ENCODE measurements around the gene APCDD1L. TPM values are rescaled to one million over a fixed set of nuclear protein-coding genes. Genes with fewer than 3 reads are reported as not detected.

The APCDD1L gene
- total RNA-seq, 1 donor from 2014 or later, result not detected

DNA sequence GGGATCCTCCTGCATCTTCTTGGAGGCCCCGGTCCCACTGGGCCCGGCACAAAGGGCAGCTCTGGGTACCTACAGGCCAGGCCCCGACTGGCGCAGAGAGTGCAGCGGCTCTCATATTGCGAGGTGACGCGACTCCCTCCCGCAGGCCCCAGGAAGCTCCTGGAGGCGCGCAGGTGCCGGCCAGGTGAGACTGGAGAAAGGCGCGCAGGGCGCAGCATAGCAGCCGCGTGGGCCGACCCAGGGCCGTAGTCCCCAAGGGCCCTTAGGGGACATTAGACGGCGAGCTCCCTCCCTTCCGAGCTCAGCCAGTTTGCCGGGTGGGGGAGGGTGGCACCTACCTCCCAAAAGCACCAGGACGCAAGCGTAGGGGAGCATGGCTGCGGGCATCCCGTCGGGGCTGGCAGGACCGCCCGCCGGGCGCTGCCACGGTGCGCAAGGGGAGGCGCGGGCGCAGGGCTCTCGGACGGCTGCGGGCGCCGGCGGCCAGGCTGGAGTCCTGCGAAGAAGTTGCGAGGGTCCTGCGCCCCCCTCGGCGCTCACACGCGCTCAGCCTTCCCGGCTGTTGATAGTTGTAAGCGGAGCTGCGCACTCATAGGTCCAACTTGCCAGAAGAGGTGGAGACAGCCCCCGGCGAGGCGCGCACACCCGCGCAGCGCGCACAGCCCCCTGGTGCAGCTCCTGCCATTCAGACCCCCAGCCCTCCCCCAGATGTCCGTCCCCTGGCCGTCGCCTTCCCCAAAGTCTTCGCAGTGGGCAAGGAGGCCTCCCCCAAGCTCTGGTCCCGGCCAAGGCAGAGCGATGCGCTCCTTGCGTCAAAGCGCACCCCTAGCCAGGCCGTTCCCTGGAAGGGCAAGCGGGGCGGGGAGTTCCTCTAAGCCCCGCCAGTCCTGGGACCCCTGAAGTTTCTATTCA lies 622 bp downstream of the APCDD1L start:
- Mint-ChIP-seq H3K9me3 (ENCODE audit: unreplicated experiment) (no peaks in the 10 kb centered on the region), H3K4me3 (ENCODE audit: unreplicated experiment) (no peak overlapping the region)

DNA sequence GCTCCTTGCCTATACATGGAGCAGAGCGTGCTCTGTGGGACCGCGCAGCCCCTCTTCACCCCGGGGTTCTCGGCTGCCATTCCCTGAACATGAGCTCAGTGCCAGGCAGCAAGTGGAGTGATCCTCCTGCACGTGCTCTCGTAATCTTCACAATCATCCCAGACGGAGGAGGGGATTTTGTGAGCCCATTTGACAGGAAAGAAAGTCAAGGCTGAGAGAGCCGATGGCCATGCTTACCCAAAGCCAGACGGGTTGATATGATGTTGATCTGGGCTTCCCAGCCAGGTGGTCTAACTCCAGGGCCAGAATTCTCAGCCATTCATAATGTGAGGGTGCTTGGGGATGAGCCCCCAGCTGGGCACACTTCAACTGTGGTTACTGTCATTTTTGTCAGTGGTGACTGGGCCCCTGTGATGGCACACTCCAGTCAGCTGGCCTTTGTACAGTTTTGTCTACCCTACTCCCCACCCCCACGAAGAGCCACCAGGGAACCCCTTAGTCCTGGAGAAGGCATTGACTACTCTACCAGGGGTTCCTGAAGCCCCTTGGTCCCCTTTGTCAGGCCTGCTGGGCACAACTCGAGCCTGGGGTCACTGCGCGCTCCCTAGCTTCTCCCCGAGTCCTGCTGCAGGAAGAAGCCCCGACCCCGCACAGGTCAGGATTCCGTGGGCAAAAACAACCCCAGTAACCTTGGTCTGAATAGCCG lies 1.5 kb downstream of the APCDD1L start:
- TF ChIP-seq, protein P1, sequence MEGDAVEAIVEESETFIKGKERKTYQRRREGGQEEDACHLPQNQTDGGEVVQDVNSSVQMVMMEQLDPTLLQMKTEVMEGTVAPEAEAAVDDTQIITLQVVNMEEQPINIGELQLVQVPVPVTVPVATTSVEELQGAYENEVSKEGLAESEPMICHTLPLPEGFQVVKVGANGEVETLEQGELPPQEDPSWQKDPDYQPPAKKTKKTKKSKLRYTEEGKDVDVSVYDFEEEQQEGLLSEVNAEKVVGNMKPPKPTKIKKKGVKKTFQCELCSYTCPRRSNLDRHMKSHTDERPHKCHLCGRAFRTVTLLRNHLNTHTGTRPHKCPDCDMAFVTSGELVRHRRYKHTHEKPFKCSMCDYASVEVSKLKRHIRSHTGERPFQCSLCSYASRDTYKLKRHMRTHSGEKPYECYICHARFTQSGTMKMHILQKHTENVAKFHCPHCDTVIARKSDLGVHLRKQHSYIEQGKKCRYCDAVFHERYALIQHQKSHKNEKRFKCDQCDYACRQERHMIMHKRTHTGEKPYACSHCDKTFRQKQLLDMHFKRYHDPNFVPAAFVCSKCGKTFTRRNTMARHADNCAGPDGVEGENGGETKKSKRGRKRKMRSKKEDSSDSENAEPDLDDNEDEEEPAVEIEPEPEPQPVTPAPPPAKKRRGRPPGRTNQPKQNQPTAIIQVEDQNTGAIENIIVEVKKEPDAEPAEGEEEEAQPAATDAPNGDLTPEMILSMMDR (IDR thresholded peaks at IDR 0.05; ENCODE audit: partially characterized antibody, unreplicated experiment), result no peak
- H3K9me3 Mint-ChIP-seq (ENCODE audit: unreplicated experiment), result no peaks in the 10 kb centered on the region
- no peak overlapping the region for H3K27ac Mint-ChIP-seq (ENCODE audit: unreplicated experiment)
- peaks cover 11% of the 10 kb centered on the region for H3K27me3 Mint-ChIP-seq (ENCODE audit: unreplicated experiment)
- H3K4me1 Mint-ChIP-seq (ENCODE audit: low read depth, unreplicated experiment), result no peaks in the 10 kb centered on the region
- peaks cover 8% of the 10 kb centered on the region for H3K36me3 Mint-ChIP-seq (ENCODE audit: unreplicated experiment)
- no peak overlapping the region for H3K4me3 Mint-ChIP-seq (ENCODE audit: unreplicated experiment)
- DNase-seq, result no peak

More for the DNA sequence above, 622 bp downstream of the APCDD1L start:
- Mint-ChIP-seq H3K27me3 (ENCODE audit: unreplicated experiment) (peaks cover 11% of the 10 kb centered on the region), H3K4me1 (ENCODE audit: low read depth, unreplicated experiment) (no peaks in the 10 kb centered on the region), H3K27ac (ENCODE audit: unreplicated experiment) (no peak overlapping the region), H3K36me3 (ENCODE audit: unreplicated experiment) (peaks cover 8% of the 10 kb centered on the region)
- DNase-seq, result no peak
- TF ChIP-seq, protein P1 (IDR thresholded peaks at IDR 0.05; ENCODE audit: partially characterized antibody, unreplicated experiment), result no peak

- H3K4me1 Mint-ChIP-seq (ENCODE audit: low read depth, unreplicated experiment), result no peaks in the 10 kb centered on the region
- peaks cover 8% of the 10 kb centered on the region for H3K36me3 Mint-ChIP-seq (ENCODE audit: unreplicated experiment)
- no peak for DNase-seq
- no peak overlapping the region for H3K27ac Mint-ChIP-seq (ENCODE audit: unreplicated experiment)
- TF ChIP-seq, protein P1 (IDR thresholded peaks at IDR 0.05; ENCODE audit: partially characterized antibody, unreplicated experiment), result no peak
- no peak overlapping the region for H3K4me3 Mint-ChIP-seq (ENCODE audit: unreplicated experiment)
- H3K9me3 Mint-ChIP-seq (ENCODE audit: unreplicated experiment), result no peaks in the 10 kb centered on the region
- H3K27me3 Mint-ChIP-seq (ENCODE audit: unreplicated experiment), result peaks cover 11% of the 10 kb centered on the region
Observed at GRCh38 chr20:58512808-58513552, 2.2 kb downstream of the APCDD1L start.

- peaks cover 3% of the 10 kb centered on the region for H3K9me3 Mint-ChIP-seq (ENCODE audit: unreplicated experiment)
- TF ChIP-seq, protein P1 (IDR thresholded peaks at IDR 0.05; ENCODE audit: partially characterized antibody, unreplicated experiment), result no peak
- DNase-seq, result no peak
- peaks cover 11% of the 10 kb centered on the region for H3K27me3 Mint-ChIP-seq (ENCODE audit: unreplicated experiment)
- H3K27ac Mint-ChIP-seq (ENCODE audit: unreplicated experiment), result no peak overlapping the region
- no peak overlapping the region for H3K4me3 Mint-ChIP-seq (ENCODE audit: unreplicated experiment)
- peaks cover 8% of the 10 kb centered on the region for H3K36me3 Mint-ChIP-seq (ENCODE audit: unreplicated experiment)
- no peaks in the 10 kb centered on the region for H3K4me1 Mint-ChIP-seq (ENCODE audit: low read depth, unreplicated experiment)
Observed at GRCh38 chr20:58511861-58512260, 3.3 kb downstream of the APCDD1L start.
